GM21360 (cell line): ENCODE data around the gene L3MBTL2.
A peak's percentile ranks its signal among the peaks of the same experiment; 100 is the strongest.
"Not testable (repeated sequence)": the region's sequence is repeated elsewhere in the genome, so short reads cannot be mapped to it uniquely, and the experiment has no call there.

ENCODE experiments used
- ATAC-seq: cut with Tn5 transposase; IDR thresholded peaks from one replicate; pipeline ENCODE4 v1.9.1; 2021; ENCODE audit warnings: mild to moderate bottlenecking, moderate library complexity; ENCODE audit not compliant: unreplicated experiment

L3MBTL2 gene

GRCh38 chr22:41204992-41205900 lies at the start of gene L3MBTL2:
Gene L3MBTL2 (plus strand): TSS chr22:41205312. CDS start chr22:41205363, 51 bp downstream.
- peak; percentile 92 for ATAC-seq

- ATAC-seq = no peak
Observed at GRCh38 chr22:41157083-41157482, 48.0 kb upstream of the L3MBTL2 start.

GRCh38 chr22:41169157-41169556 lies 36.0 kb upstream of the L3MBTL2 start:
- no peak for ATAC-seq

GRCh38 chr22:41171996-41172395 lies 33.1 kb upstream of the L3MBTL2 start:
- ATAC-seq = no peak

- ATAC-seq = no peak
Observed at GRCh38 chr22:41175546-41175945, 29.6 kb upstream of the L3MBTL2 start.

- ATAC-seq = no peak
Observed at GRCh38 chr22:41177040-41177621, 28.0 kb upstream of the L3MBTL2 start.

GRCh38 chr22:41177622-41178424 lies 27.3 kb upstream of the L3MBTL2 start:
- no peak for ATAC-seq

- ATAC-seq = no peak
Observed at GRCh38 chr22:41178425-41178975, 26.6 kb upstream of the L3MBTL2 start.

- ATAC-seq = not testable (repeated sequence)
Observed at GRCh38 chr22:41180362-41180761, 24.8 kb upstream of the L3MBTL2 start.

GRCh38 chr22:41180926-41181325 lies 24.2 kb upstream of the L3MBTL2 start:
- no peak for ATAC-seq

- no peak for ATAC-seq
Observed at GRCh38 chr22:41181349-41182241, 23.5 kb upstream of the L3MBTL2 start.

GRCh38 chr22:41184679-41185078 lies 20.4 kb upstream of the L3MBTL2 start:
- ATAC-seq = no peak

GRCh38 chr22:41191467-41191866 lies 13.6 kb upstream of the L3MBTL2 start:
- ATAC-seq = no peak

- no peak for ATAC-seq
Observed at GRCh38 chr22:41193829-41194228, 11.3 kb upstream of the L3MBTL2 start.

- peak; percentile 73 for ATAC-seq
Observed at GRCh38 chr22:41197038-41197972, 7.8 kb upstream of the L3MBTL2 start.

GRCh38 chr22:41198027-41198580 lies 7.0 kb upstream of the L3MBTL2 start:
- ATAC-seq = no peak

GRCh38 chr22:41201141-41201540 lies 4.0 kb upstream of the L3MBTL2 start:
- ATAC-seq = no peak

- no peak for ATAC-seq
Observed at GRCh38 chr22:41203118-41203517, 2.0 kb upstream of the L3MBTL2 start.

- no peak for ATAC-seq
Observed at GRCh38 chr22:41204066-41204465, 1.0 kb upstream of the L3MBTL2 start.
